ENCODE results near the gene SOD1.

SOD1 gene

GRCh38 chr21:31668651-31669491 is 9.4 kb downstream of the SOD1 start:
- no peak for TF ChIP-seq CTCF (IDR thresholded peaks at IDR 0.05; ENCODE audit: insufficient read depth, low read length, missing control alignments)
- POLR2A ChIA-PET = interaction anchor here (0.6 kb wide), 1 partner anchor 1807 kb away, joined by 3 read pairs; no protein-coding TSS in a partner anchor

GRCh38 chr21:31670070-31670469 is 10.6 kb downstream of the SOD1 start:
- H3K4me3 ChIP-seq (ENCODE audit: low read depth, low read length) = no peak overlapping the region
- no peak for DNase-seq (ENCODE audit: low read depth, low spot score)
- CTCF ChIA-PET = no interaction called here
- TF ChIP-seq CTCF (IDR thresholded peaks at IDR 0.05; ENCODE audit: insufficient read depth, low read length, missing control alignments) = no peak
- POLR2A ChIA-PET = no interaction called here

More at GRCh38 chr21:31668651-31669491, 9.4 kb downstream of the SOD1 start:
- CTCF ChIA-PET = no interaction called here
- DNase-seq (ENCODE audit: low read depth, low spot score) = no peak
- no peak overlapping the region for H3K4me3 ChIP-seq (ENCODE audit: low read depth, low read length)

GRCh38 chr21:31671146-31671716 is 11.7 kb downstream of the SOD1 start:
- no peak for TF ChIP-seq CTCF (IDR thresholded peaks at IDR 0.05; ENCODE audit: insufficient read depth, low read length, missing control alignments)
- DNase-seq (ENCODE audit: low read depth, low spot score) = no peak
- H3K4me3 ChIP-seq (ENCODE audit: low read depth, low read length) = no peak overlapping the region
- ChIA-PET CTCF (interaction anchor here (0.5 kb wide), 1 partner anchor 9 kb away, joined by 3 read pairs; no protein-coding TSS in a partner anchor), POLR2A (no interaction called here)

- H3K4me3 ChIP-seq (ENCODE audit: low read depth, low read length) = no peak overlapping the region
- no peak for DNase-seq (ENCODE audit: low read depth, low spot score)
- ChIA-PET POLR2A (no interaction called here), CTCF (no interaction called here)
- no peak for TF ChIP-seq CTCF (IDR thresholded peaks at IDR 0.05; ENCODE audit: insufficient read depth, low read length, missing control alignments)
These were observed 12.4 kb downstream of the SOD1 start for GRCh38 chr21:31671931-31672330.

- H3K4me3 ChIP-seq (ENCODE audit: low read depth, low read length) = no peak overlapping the region
- no peak for TF ChIP-seq CTCF (IDR thresholded peaks at IDR 0.05; ENCODE audit: insufficient read depth, low read length, missing control alignments)
- no peak for DNase-seq (ENCODE audit: low read depth, low spot score)
- ChIA-PET CTCF (no interaction called here), POLR2A (no interaction called here)
These were observed 13.9 kb downstream of the SOD1 start for GRCh38 chr21:31673321-31673912.

GRCh38 chr21:31675318-31675717 is 15.8 kb downstream of the SOD1 start:
- no peak for DNase-seq (ENCODE audit: low read depth, low spot score)
- TF ChIP-seq CTCF (IDR thresholded peaks at IDR 0.05; ENCODE audit: insufficient read depth, low read length, missing control alignments) = no peak
- POLR2A ChIA-PET = no interaction called here
- H3K4me3 ChIP-seq (ENCODE audit: low read depth, low read length) = no peak overlapping the region
- CTCF ChIA-PET = interaction anchor here (1.1 kb wide), 1 partner anchor 11 kb away, joined by 3 read pairs; no protein-coding TSS in a partner anchor
